Activated CD8-positive, alpha-beta memory T cell treated with anti-CD3 and anti-CD28 coated beads for 48 hours (primary cell): Measurements from ENCODE around the gene SVIL.
"Not testable (repeated sequence)": the region's sequence is repeated elsewhere in the genome, so short reads cannot be mapped to it uniquely, and the experiment has no call there.

Experiments used
- DNase-seq, 3 experiments: peaks; one replicate each; pipeline ENCODE4 v3.0.0-alpha.2; 2020; ENCODE audit warnings: low read depth in 2 of 3, low spot score in 2 of 3

SVIL gene

GRCh38 chr10:29606693-29607092 is 28.1 kb downstream of the SVIL start:
- not testable (repeated sequence) for DNase-seq

GRCh38 chr10:29604291-29604825 is 30.4 kb downstream of the SVIL start:
- DNase-seq: no peak

- DNase-seq: no peak
Measured at GRCh38 chr10:29603223-29603896, 31.4 kb downstream of the SVIL start.

GRCh38 chr10:29600821-29601220 is 34.0 kb downstream of the SVIL start:
- no peak for DNase-seq

GRCh38 chr10:29600067-29600466 is 34.7 kb downstream of the SVIL start:
- no peak for DNase-seq

GRCh38 chr10:29598851-29599311 is 35.9 kb downstream of the SVIL start:
- DNase-seq: no peak

GRCh38 chr10:29596826-29597225 is 37.9 kb downstream of the SVIL start:
- DNase-seq: no peak

GRCh38 chr10:29596356-29596755 is 38.4 kb downstream of the SVIL start:
- DNase-seq: no peak

GRCh38 chr10:29595636-29596225 is 39.0 kb downstream of the SVIL start:
- DNase-seq: no peak

GRCh38 chr10:29595146-29595545 is 39.6 kb downstream of the SVIL start:
- no peak for DNase-seq

- DNase-seq: no peak
Measured at GRCh38 chr10:29591651-29591968, 43.2 kb downstream of the SVIL start.

- no peak for DNase-seq
Measured at GRCh38 chr10:29590915-29591650, 43.7 kb downstream of the SVIL start.

- no peak for DNase-seq
Measured at GRCh38 chr10:29588629-29589421, 45.9 kb downstream of the SVIL start.

- DNase-seq: not testable (repeated sequence)
Measured at GRCh38 chr10:29587750-29588628, 46.8 kb downstream of the SVIL start.

GRCh38 chr10:29587102-29587749 is 47.5 kb downstream of the SVIL start:
- not testable (repeated sequence) for DNase-seq

- DNase-seq: no peak
Measured at GRCh38 chr10:29586509-29586908, 48.3 kb downstream of the SVIL start.

- DNase-seq: no peak
Measured at GRCh38 chr10:29585488-29585976, 49.2 kb downstream of the SVIL start.

- DNase-seq: no peak
Measured at GRCh38 chr10:29584436-29584835, 50.3 kb downstream of the SVIL start.

- DNase-seq: no peak
Measured at GRCh38 chr10:29583674-29584073, 51.1 kb downstream of the SVIL start.

GRCh38 chr10:29582769-29583168 is 52.0 kb downstream of the SVIL start:
- not testable (repeated sequence) for DNase-seq
